H1 (cell line): Measurements from ENCODE around the gene THUMPD3. TPM values are rescaled to one million over a fixed set of nuclear protein-coding genes. Genes with fewer than 3 reads are reported as not detected.

ENCODE experiments used
- CTCF ChIA-PET: fragments of 300-600 bp; sonication (Branson Sonifier 250); formaldehyde crosslinking; loops from one replicate; lab custom pipeline; 2021; ENCODE audit not compliant: partially characterized antibody; lab: Charles Lee
- POLR2A ChIA-PET: fragments of 300-600 bp; sonication (Branson Sonifier 250); formaldehyde crosslinking; loops from one replicate; lab custom pipeline; 2021; ENCODE audit warnings: inconsistent platforms; ENCODE audit not compliant: partially characterized antibody; lab: Charles Lee
- DNase-seq, 2 experiments: peaks; one replicate each; pipeline versions ENCODE4 v3.0.0 to v3.0.0-alpha.2; 2010 to 2022; ENCODE audit warnings: low spot score in 2 of 2, low read depth in 1 of 2, mixed read lengths in 1 of 2
- FAIRE-seq: peaks from 2 replicates; lab custom pipeline; 2011; peaks lifted over from hg19 to GRCh38; lab: Jason Lieb, UNC
- H2AFZ ChIP-seq: 2 replicates; pipeline ENCODE4 v1.8.1; 2012; ENCODE audit warnings: low read length, inconsistent platforms
- H2AK5ac ChIP-seq: 2 replicates; pipeline ENCODE4 v1.6.1; 2013; ENCODE audit warnings: low read depth, low read length
- H2BK120ac ChIP-seq: replicated peaks from 2 replicates; pipeline ENCODE3; 2013; ENCODE audit warnings: low read depth, low read length, inconsistent platforms
- H2BK12ac ChIP-seq: 2 replicates; pipeline ENCODE4 v1.6.1; 2013; ENCODE audit warnings: low read depth, low read length
- H2BK15ac ChIP-seq: 2 replicates; pipeline ENCODE4 v1.6.1; 2013; ENCODE audit warnings: low read length
- H2BK20ac ChIP-seq: 2 replicates; pipeline ENCODE4 v1.6.1; 2013; ENCODE audit warnings: low read length
- H2BK5ac ChIP-seq: 2 replicates; pipeline ENCODE4 v1.6.1; 2013; ENCODE audit warnings: low read depth, low read length
- H3K14ac ChIP-seq: 2 replicates; pipeline ENCODE4 v1.6.1; 2013; ENCODE audit warnings: inconsistent platforms; ENCODE audit not compliant: insufficient read length
- H3K18ac ChIP-seq: 2 replicates; pipeline ENCODE4 v1.6.1; 2013; ENCODE audit warnings: low read length; ENCODE audit errors: extremely low read depth
- H3K23ac ChIP-seq: 2 replicates; pipeline ENCODE4 v1.6.1; 2013; ENCODE audit warnings: inconsistent platforms; ENCODE audit not compliant: insufficient read length
- H3K23me2 ChIP-seq: 2 replicates; pipeline ENCODE4 v1.6.1; 2013; ENCODE audit warnings: low read depth, low read length
- H3K27ac ChIP-seq: 2 replicates; pipeline ENCODE4 v1.6.1; 2011; ENCODE audit warnings: low read depth, low read length, inconsistent platforms
- H3K27me3 ChIP-seq, 4 experiments: replicated peaks in 1 of 4; 1 replicate in 1 of 4; 2 replicates in 3 of 4; pipeline versions ENCODE4 v1.6.1 to v1.8.1; 2011 to 2013; ENCODE audit warnings: low read length in 3 of 4, mild to moderate bottlenecking in 3 of 4, inconsistent platforms in 2 of 4, mixed read lengths in 2 of 4, moderate library complexity in 1 of 4; ENCODE audit not compliant: control insufficient read depth in 3 of 4, insufficient read depth in 3 of 4; ENCODE audit errors: extremely low read depth in 1 of 4
- H3K36me3 ChIP-seq, 4 experiments: 2 replicates each; pipeline versions ENCODE4 v1.6.1 to v1.8.1; 2011 to 2013; ENCODE audit warnings: mild to moderate bottlenecking in 4 of 4, low read length in 3 of 4, moderate library complexity in 2 of 4, control low read depth in 1 of 4, inconsistent platforms in 1 of 4; ENCODE audit not compliant: insufficient read depth in 4 of 4, control insufficient read depth in 2 of 4
- H3K4ac ChIP-seq: replicated peaks from 2 replicates; pipeline ENCODE3; 2013; ENCODE audit warnings: low read length, low read depth, mixed read lengths, inconsistent platforms; ENCODE audit not compliant: insufficient read length
- H3K4me1 ChIP-seq, 4 experiments: replicated peaks in 1 of 4; 1 replicate in 1 of 4; 2 replicates in 3 of 4; pipeline versions ENCODE4 v1.6.1 to v1.8.1; 2011 to 2013; ENCODE audit warnings: low read length in 3 of 4, inconsistent platforms in 2 of 4, mixed read lengths in 1 of 4; ENCODE audit not compliant: insufficient read depth in 4 of 4, control insufficient read depth in 3 of 4
- H3K4me2 ChIP-seq, 2 experiments: 2 replicates each; pipeline versions ENCODE4 v1.6.1 to v1.8.1; 2011 to 2013; ENCODE audit warnings: low read depth in 2 of 2, low read length in 2 of 2, control low read depth in 1 of 2, inconsistent platforms in 1 of 2, mild to moderate bottlenecking in 1 of 2; ENCODE audit not compliant: insufficient read depth in 1 of 2
- H3K4me3 ChIP-seq, 4 experiments: fragments of 200-600, 300-600 bp in 1 of 4; sonication (generic), shearing (Covaris generic), sonication (Bioruptor Twin) in 1 of 4; 2 replicates each; pipeline versions ENCODE4 v1.5.1 to v1.8.1; 2011 to 2016; ENCODE audit warnings: low read length in 4 of 4, low read depth in 3 of 4, control low read depth in 2 of 4, inconsistent platforms in 2 of 4, mild to moderate bottlenecking in 2 of 4, mixed read lengths in 1 of 4, moderate library complexity in 1 of 4; ENCODE audit not compliant: insufficient read depth in 2 of 4; ENCODE audit errors: extremely low read depth in 1 of 4
- H3K56ac ChIP-seq: replicated peaks from 2 replicates; pipeline ENCODE3; 2013; ENCODE audit warnings: low read depth, mild to moderate bottlenecking, mixed read lengths, low read length, inconsistent platforms; ENCODE audit not compliant: insufficient read length
- H3K79me1 ChIP-seq: 2 replicates; pipeline ENCODE4 v1.6.1; 2013; ENCODE audit warnings: low read depth, low read length, control low read depth
- H3K79me2 ChIP-seq, 2 experiments: 2 replicates each; pipeline versions ENCODE4 v1.6.1 to v1.8.1; 2012 to 2013; ENCODE audit warnings: low read length in 2 of 2, mild to moderate bottlenecking in 2 of 2, inconsistent platforms in 1 of 2; ENCODE audit not compliant: insufficient read depth in 2 of 2, control insufficient read depth in 1 of 2
- H3K9ac ChIP-seq, 4 experiments: replicated peaks in 1 of 4; 1 replicate in 1 of 4; 2 replicates in 3 of 4; pipeline versions ENCODE4 v1.6.1 to v1.8.1; 2011 to 2013; ENCODE audit warnings: low read depth in 3 of 4, low read length in 3 of 4, control low read depth in 2 of 4, mild to moderate bottlenecking in 2 of 4, moderate library complexity in 2 of 4, inconsistent platforms in 1 of 4; ENCODE audit errors: extremely low read depth in 1 of 4
- H3K9me3 ChIP-seq, 2 experiments: 2 replicates each; pipeline versions ENCODE4 v1.6.1 to v1.8.1; 2012 to 2013; ENCODE audit warnings: mild to moderate bottlenecking in 2 of 2, moderate library complexity in 2 of 2, control low read depth in 1 of 2, inconsistent platforms in 1 of 2, low read depth in 1 of 2, low read length in 1 of 2, mixed read lengths in 1 of 2; ENCODE audit not compliant: insufficient read depth in 2 of 2
- H4K20me1 ChIP-seq, 2 experiments: replicated peaks in 1 of 2; 2 replicates each; pipeline versions ENCODE3 to v1.8.1; 2011 to 2013; ENCODE audit warnings: inconsistent platforms in 2 of 2, low read length in 2 of 2, mild to moderate bottlenecking in 1 of 2; ENCODE audit not compliant: insufficient read depth in 2 of 2, control insufficient read depth in 1 of 2
- H4K5ac ChIP-seq: 2 replicates; pipeline ENCODE4 v1.6.1; 2013; ENCODE audit warnings: low read length, low read depth, mixed read lengths, inconsistent platforms; ENCODE audit not compliant: insufficient read length
- H4K8ac ChIP-seq: 2 replicates; pipeline ENCODE4 v1.8.0; 2013; ENCODE audit warnings: mild to moderate bottlenecking, moderate library complexity, low read length, inconsistent platforms; ENCODE audit not compliant: insufficient read depth; ENCODE audit errors: extremely low read depth
- H4K91ac ChIP-seq: replicated peaks from 2 replicates; pipeline ENCODE3; 2013; ENCODE audit warnings: low read length, mixed read lengths, inconsistent platforms; ENCODE audit not compliant: insufficient read length
- CHD1 ChIP-seq: IDR thresholded peaks from 2 replicates; pipeline ENCODE4 v1.6.1; 2012; ENCODE audit warnings: low read depth, low read length, improper control_type of control experiment
- EGR1 ChIP-seq: IDR thresholded peaks from 2 replicates; pipeline ENCODE4 v1.6.1; 2011; ENCODE audit warnings: low read depth, low read length, borderline replicate concordance
- GTF2F1 ChIP-seq: IDR thresholded peaks from 2 replicates; pipeline ENCODE4 v1.6.1; 2012; ENCODE audit warnings: low read depth, low read length, improper control_type of control experiment, borderline replicate concordance
- PHF8 ChIP-seq: fragments of 200-600 bp; sonication (generic); conservative IDR thresholded peaks from 2 replicates; pipeline ENCODE4 v1.7.1; 2012; ENCODE audit warnings: low read depth, mild to moderate bottlenecking, inconsistent platforms, low read length, moderate library complexity
- RFX5 ChIP-seq: IDR thresholded peaks from 2 replicates; pipeline ENCODE4 v1.6.1; 2011; ENCODE audit warnings: low read depth, low read length, improper control_type of control experiment, borderline replicate concordance
- SIX5 ChIP-seq: IDR thresholded peaks from 2 replicates; pipeline ENCODE4 v1.6.1; 2011; ENCODE audit warnings: mild to moderate bottlenecking, low read depth, low read length
- TCF12 ChIP-seq: IDR thresholded peaks from 2 replicates; pipeline ENCODE4 v1.6.1; 2011; ENCODE audit warnings: low read depth, mild to moderate bottlenecking, low read length
- WGBS, 2 experiments: shearing (Covaris generic) in 1 of 2; methylation state at CpG; one replicate each; pipeline versions ENCODE4 v1.1.6 to v1.1.7; 2013 to 2015; ENCODE audit warnings: low lambda C conversion rate in 2 of 2, mixed read lengths in 2 of 2, inconsistent platforms in 1 of 2, low coverage in 1 of 2, missing lambda C conversion rate in 1 of 2; ENCODE audit not compliant: insufficient replicate concordance in 2 of 2, insufficient coverage in 1 of 2, insufficient read length in 1 of 2; ENCODE audit errors: extremely low coverage in 1 of 2, missing lambda C conversion rate in 1 of 2; 5-methylcytosine and 5-hydroxymethylcytosine counted together
- polyA plus RNA-seq, 7 experiments: library from polyadenylated mRNA; depleted of rRNA in 3 of 7; stranded (reverse) in 5 of 7; unstranded in 2 of 7; fragments of >200 nt in 5 of 7; fragments of 200-250 nt in 2 of 7; gene quantifications; 1 replicate in 5 of 7; 2 replicates in 1 of 7; 4 replicates in 1 of 7; pipeline versions ENCODE4 v1.2.1 to v1.2.3, GENCODE V29; 2011 to 2013; ENCODE audit warnings: missing spikeins in 2 of 7, mixed read lengths in 2 of 7
- total RNA-seq: library from RNA; stranded (reverse); fragmentation: NEBNext Ultra II Directional; extraction: Animal tissue kit (Norgen Biotek cat#: 25700); gene quantifications from 2 replicates; pipeline ENCODE4 v1.2.1, GENCODE V29; 2021
- TF ChIP-seq, protein P1 (sequence below): IDR thresholded peaks from 2 replicates; pipeline ENCODE4 v1.6.1; 2011; ENCODE audit warnings: low read depth, mild to moderate bottlenecking, low read length; ENCODE audit not compliant: insufficient read depth
- TF ChIP-seq, protein P2 (sequence below): IDR thresholded peaks from 2 replicates; pipeline ENCODE4 v1.6.1; 2012; ENCODE audit warnings: low read length, inconsistent platforms
- TF ChIP-seq, protein P3 (sequence below): IDR thresholded peaks from 2 replicates; pipeline ENCODE4 v1.6.1; 2011; ENCODE audit warnings: low read length, improper control_type of control experiment

The THUMPD3 gene
- total and polyA plus RNA-seq, 2 of the 8 experiments (the other 6 are each of a cell fraction or from before 2014, with no cell fraction given) = 26.7 to 68.9 TPM

DNA sequence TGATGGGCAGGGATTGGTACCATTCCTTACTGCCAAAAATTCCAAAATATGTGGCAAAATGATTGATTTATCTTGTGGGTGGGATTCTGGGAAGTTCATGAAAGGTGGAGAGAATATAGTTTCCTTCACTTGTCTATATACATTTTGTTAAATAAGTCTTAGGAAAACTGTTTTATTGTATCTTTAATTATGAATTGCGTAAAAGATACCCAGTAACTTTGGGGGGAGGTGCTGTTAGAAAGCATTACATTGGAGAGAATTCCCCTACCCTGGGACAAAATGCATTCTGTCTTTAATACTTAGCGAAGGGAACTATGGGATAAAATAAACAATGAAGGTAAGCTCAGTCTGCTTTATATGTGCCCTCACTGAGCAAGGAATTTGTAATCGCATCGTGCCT lies 39.1 kb downstream of the THUMPD3 start:
- no peak overlapping the region for H2BK15ac ChIP-seq
- H2AK5ac ChIP-seq = no peak overlapping the region
- H3K79me2 ChIP-seq = peaks cover 82 to 93% of the 10 kb centered on the region in 2 experiments
- no peaks in the 10 kb centered on the region for H3K27me3 ChIP-seq
- no peak for FAIRE-seq
- H3K4me2 ChIP-seq = peak overlapping the region; percentile 78 to 89
- no peak overlapping the region for H2BK20ac ChIP-seq
- no peak overlapping the region for H3K56ac ChIP-seq
- no peak overlapping the region for H3K14ac ChIP-seq
- H3K27ac ChIP-seq = peak overlapping the region; percentile 50; the same call in 1 of the 2 replicates
- no peak overlapping the region for H4K91ac ChIP-seq
- H3K79me1 ChIP-seq = no peaks in the 10 kb centered on the region
- DNase-seq = no peak
- CTCF ChIA-PET = interaction anchor here (1.2 kb wide), 1 partner anchor 39 kb away, joined by 4 read pairs; the partner anchor contains the start of gene THUMPD3
- H3K4ac ChIP-seq = no peak overlapping the region
- H3K23ac ChIP-seq = no peak overlapping the region
- H4K5ac ChIP-seq = peak overlapping the region; percentile 10
- peak overlapping the region in 3 of 4 experiments; percentile 20 to 99 (median 26); a peak in 5 of 8 replicates for H3K4me3 ChIP-seq
- TF ChIP-seq CHD1 (no peak), EGR1 (no peak), GTF2F1 (no peak), SIX5 (no peak), PHF8 (no peak), TCF12 (no peak), RFX5 (no peak)
- TF ChIP-seq, protein P1, sequence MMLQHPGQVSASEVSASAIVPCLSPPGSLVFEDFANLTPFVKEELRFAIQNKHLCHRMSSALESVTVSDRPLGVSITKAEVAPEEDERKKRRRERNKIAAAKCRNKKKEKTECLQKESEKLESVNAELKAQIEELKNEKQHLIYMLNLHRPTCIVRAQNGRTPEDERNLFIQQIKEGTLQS = no peak
- TF ChIP-seq, protein P2, sequence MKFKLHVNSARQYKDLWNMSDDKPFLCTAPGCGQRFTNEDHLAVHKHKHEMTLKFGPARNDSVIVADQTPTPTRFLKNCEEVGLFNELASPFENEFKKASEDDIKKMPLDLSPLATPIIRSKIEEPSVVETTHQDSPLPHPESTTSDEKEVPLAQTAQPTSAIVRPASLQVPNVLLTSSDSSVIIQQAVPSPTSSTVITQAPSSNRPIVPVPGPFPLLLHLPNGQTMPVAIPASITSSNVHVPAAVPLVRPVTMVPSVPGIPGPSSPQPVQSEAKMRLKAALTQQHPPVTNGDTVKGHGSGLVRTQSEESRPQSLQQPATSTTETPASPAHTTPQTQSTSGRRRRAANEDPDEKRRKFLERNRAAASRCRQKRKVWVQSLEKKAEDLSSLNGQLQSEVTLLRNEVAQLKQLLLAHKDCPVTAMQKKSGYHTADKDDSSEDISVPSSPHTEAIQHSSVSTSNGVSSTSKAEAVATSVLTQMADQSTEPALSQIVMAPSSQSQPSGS = no peak
- TF ChIP-seq, protein P3, sequence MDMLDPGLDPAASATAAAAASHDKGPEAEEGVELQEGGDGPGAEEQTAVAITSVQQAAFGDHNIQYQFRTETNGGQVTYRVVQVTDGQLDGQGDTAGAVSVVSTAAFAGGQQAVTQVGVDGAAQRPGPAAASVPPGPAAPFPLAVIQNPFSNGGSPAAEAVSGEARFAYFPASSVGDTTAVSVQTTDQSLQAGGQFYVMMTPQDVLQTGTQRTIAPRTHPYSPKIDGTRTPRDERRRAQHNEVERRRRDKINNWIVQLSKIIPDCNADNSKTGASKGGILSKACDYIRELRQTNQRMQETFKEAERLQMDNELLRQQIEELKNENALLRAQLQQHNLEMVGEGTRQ = no peak
- H3K4me1 ChIP-seq = peaks cover 4 to 31% (median 14%) of the 10 kb centered on the region in 4 experiments; a peak in 5 of 7 replicates
- 23% methylated on average over 4 of the region's 4 CpGs; no CpG with 5 or more reads in 1 of the 2 experiments for WGBS, 2 experiments
- no peak overlapping the region for H2BK5ac ChIP-seq
- H4K8ac ChIP-seq = no peak overlapping the region
- H2BK12ac ChIP-seq = no peak overlapping the region
- H3K36me3 ChIP-seq = no peaks in the 10 kb centered on the region
- peaks cover 14% of the 10 kb centered on the region in 2 experiments for H4K20me1 ChIP-seq
- no peak overlapping the region for H2BK120ac ChIP-seq
- no peak overlapping the region for H3K18ac ChIP-seq
- peaks cover 11% of the 10 kb centered on the region for H3K23me2 ChIP-seq
- no peaks in the 10 kb centered on the region for H3K9me3 ChIP-seq
- H2AFZ ChIP-seq = no peak overlapping the region
- POLR2A ChIA-PET = interaction anchor here (0.5 to 4.1 kb wide), 9 partner anchors 8 to 49 kb away, joined by 3 to 80 read pairs (median 5); no protein-coding TSS in a partner anchor
- H3K9ac ChIP-seq = peak overlapping the region in 1 of 4 experiments; percentile 31; a peak in 1 of 7 replicates
